HG02973 (cell line): ENCODE data around the gene CTDSPL.

Experiments used
- ATAC-seq: cut with Tn5 transposase; IDR thresholded peaks from one replicate; pipeline ENCODE4 v1.9.1; 2021; ENCODE audit warnings: moderate library complexity; ENCODE audit not compliant: unreplicated experiment

The CTDSPL gene

GRCh38 chr3:37940242-37940908, 78.7 kb downstream of the CTDSPL start:
- no peak for ATAC-seq

GRCh38 chr3:37941608-37942508, 80.2 kb downstream of the CTDSPL start:
- no peak for ATAC-seq

- no peak for ATAC-seq
These were observed 81.0 kb downstream of the CTDSPL start for GRCh38 chr3:37942646-37943045.

- ATAC-seq = no peak
These were observed 81.4 kb downstream of the CTDSPL start for GRCh38 chr3:37943126-37943525.

GRCh38 chr3:37943631-37944314, 82.1 kb downstream of the CTDSPL start:
- ATAC-seq = no peak

GRCh38 chr3:37944391-37944842, 82.7 kb downstream of the CTDSPL start:
- ATAC-seq = no peak

- ATAC-seq = no peak
These were observed 83.6 kb downstream of the CTDSPL start for GRCh38 chr3:37945156-37945806.

GRCh38 chr3:37945807-37946530, 84.3 kb downstream of the CTDSPL start:
- ATAC-seq = no peak

GRCh38 chr3:37946531-37946889, 84.8 kb downstream of the CTDSPL start:
- ATAC-seq = no peak

- ATAC-seq = no peak
These were observed 88.2 kb downstream of the CTDSPL start for GRCh38 chr3:37949866-37950265.

- no peak for ATAC-seq
These were observed 90.9 kb downstream of the CTDSPL start for GRCh38 chr3:37952564-37952963.

- no peak for ATAC-seq
These were observed 91.5 kb downstream of the CTDSPL start for GRCh38 chr3:37953226-37953625.

- ATAC-seq = no peak
These were observed 92.2 kb downstream of the CTDSPL start for GRCh38 chr3:37953707-37954394.

GRCh38 chr3:37954881-37955280, 93.2 kb downstream of the CTDSPL start:
- ATAC-seq = no peak

GRCh38 chr3:37955918-37956707, 94.4 kb downstream of the CTDSPL start:
- no peak for ATAC-seq

GRCh38 chr3:37956723-37957538, 95.3 kb downstream of the CTDSPL start:
- ATAC-seq = no peak

GRCh38 chr3:37957539-37957936, 95.9 kb downstream of the CTDSPL start:
- ATAC-seq = no peak
